ENCODE results near the gene ZC3H12D.

The ZC3H12D gene

GRCh38 chr6:149459761-149460160, 25.1 kb downstream of the ZC3H12D start:
- H3K9me3 ChIP-seq (replicated peaks; ENCODE audit: insufficient read depth, low read length): no peaks in the 10 kb centered on the region
- DNase-seq: no peak
- H3K4me1 ChIP-seq (ENCODE audit: low read length): no peaks in the 10 kb centered on the region
- no peak overlapping the region for H3K9ac ChIP-seq (ENCODE audit: low read length)
- TF ChIP-seq CTCF (IDR thresholded peaks at IDR 0.05; ENCODE audit: low read length) (no peak), EZH2 (optimal IDR thresholded peaks at IDR 0.05; ENCODE audit: low read depth, low read length) (no peak), EZH2phosphoT487 (IDR thresholded peaks at IDR 0.05; ENCODE audit: low read length) (no peak)
- no peaks in the 10 kb centered on the region for H3F3A ChIP-seq (ENCODE audit: insufficient read depth, low read length)
- no peaks in the 10 kb centered on the region for H3K27me3 ChIP-seq (replicated peaks; ENCODE audit: insufficient read depth, low read length)
- no peaks in the 10 kb centered on the region for H3K36me3 ChIP-seq (replicated peaks; ENCODE audit: insufficient read depth, low read length)
- H4K20me1 ChIP-seq (ENCODE audit: insufficient read depth, low read length): no peaks in the 10 kb centered on the region
- no peak overlapping the region for H3K4me3 ChIP-seq (ENCODE audit: low read length)
- H3K4me2 ChIP-seq (ENCODE audit: low read depth, low read length): no peak overlapping the region
- no peak overlapping the region for H3K27ac ChIP-seq (ENCODE audit: low read length)
- H3K9me2 ChIP-seq (replicated peaks; ENCODE audit: insufficient read depth, low read length): no peaks in the 10 kb centered on the region
- H3K79me2 ChIP-seq (ENCODE audit: low read length): no peaks in the 10 kb centered on the region
- no peak overlapping the region for H2AFZ ChIP-seq (ENCODE audit: low read length)

DNA sequence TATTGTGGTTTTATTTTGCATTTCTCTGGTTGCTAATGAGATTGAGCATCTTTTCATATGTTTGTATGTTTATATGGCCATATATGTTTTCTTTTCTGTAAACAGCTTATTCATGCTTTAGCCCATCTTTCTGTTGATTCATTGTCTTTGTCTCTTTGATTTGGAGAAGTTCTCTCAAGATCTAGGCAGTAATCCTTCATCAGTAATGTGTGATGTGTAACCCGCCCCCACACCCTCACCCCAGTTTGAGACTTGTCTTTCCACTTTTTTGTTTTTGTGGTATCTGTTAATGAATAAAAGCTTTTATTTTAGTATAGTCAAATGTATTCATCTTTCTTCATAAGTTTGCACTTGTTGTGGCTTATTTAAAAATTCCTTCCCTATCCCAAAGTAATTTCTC, 26.0 kb downstream of the ZC3H12D start:
- Histone ChIP-seq H3K27ac (ENCODE audit: low read length) (no peak overlapping the region), H3K9ac (ENCODE audit: low read length) (no peak overlapping the region), H3K4me2 (ENCODE audit: low read depth, low read length) (no peak overlapping the region), H3K79me2 (ENCODE audit: low read length) (no peaks in the 10 kb centered on the region), H3K27me3 (replicated peaks; ENCODE audit: insufficient read depth, low read length) (no peaks in the 10 kb centered on the region), H4K20me1 (ENCODE audit: insufficient read depth, low read length) (no peaks in the 10 kb centered on the region), H2AFZ (ENCODE audit: low read length) (no peak overlapping the region), H3F3A (ENCODE audit: insufficient read depth, low read length) (no peaks in the 10 kb centered on the region), H3K4me1 (ENCODE audit: low read length) (no peaks in the 10 kb centered on the region), H3K36me3 (replicated peaks; ENCODE audit: insufficient read depth, low read length) (no peaks in the 10 kb centered on the region), H3K9me3 (replicated peaks; ENCODE audit: insufficient read depth, low read length) (no peaks in the 10 kb centered on the region), H3K4me3 (ENCODE audit: low read length) (no peak overlapping the region), H3K9me2 (replicated peaks; ENCODE audit: insufficient read depth, low read length) (no peaks in the 10 kb centered on the region)
- TF ChIP-seq EZH2phosphoT487 (IDR thresholded peaks at IDR 0.05; ENCODE audit: low read length) (no peak), EZH2 (optimal IDR thresholded peaks at IDR 0.05; ENCODE audit: low read depth, low read length) (no peak), CTCF (IDR thresholded peaks at IDR 0.05; ENCODE audit: low read length) (no peak)
- no peak for DNase-seq

DNA sequence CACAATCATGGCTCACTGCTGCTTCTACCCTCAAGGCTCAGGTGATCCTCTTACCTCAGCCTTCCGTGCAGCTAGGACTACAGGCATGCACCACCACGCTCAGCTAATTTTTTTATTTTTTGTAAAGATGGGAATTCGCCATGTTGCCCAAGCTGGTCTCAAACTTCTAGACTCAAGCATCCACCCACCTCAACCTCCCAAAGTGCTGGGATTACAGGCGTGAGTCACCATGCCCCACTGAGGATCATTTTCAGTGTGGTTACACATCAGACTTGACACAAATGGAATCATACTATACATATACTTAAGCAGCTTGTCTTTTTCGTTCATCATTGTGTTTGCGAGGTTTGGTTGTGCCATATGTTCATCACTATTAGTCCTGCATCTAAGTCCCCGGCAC, 26.6 kb downstream of the ZC3H12D start:
- Histone ChIP-seq H3K9me3 (replicated peaks; ENCODE audit: insufficient read depth, low read length) (no peaks in the 10 kb centered on the region), H4K20me1 (ENCODE audit: insufficient read depth, low read length) (no peaks in the 10 kb centered on the region), H3K9me2 (replicated peaks; ENCODE audit: insufficient read depth, low read length) (no peaks in the 10 kb centered on the region), H3K4me3 (ENCODE audit: low read length) (no peak overlapping the region), H3K27me3 (replicated peaks; ENCODE audit: insufficient read depth, low read length) (no peaks in the 10 kb centered on the region), H3K79me2 (ENCODE audit: low read length) (no peaks in the 10 kb centered on the region), H3K4me1 (ENCODE audit: low read length) (no peaks in the 10 kb centered on the region), H3K4me2 (ENCODE audit: low read depth, low read length) (no peak overlapping the region), H2AFZ (ENCODE audit: low read length) (no peak overlapping the region), H3F3A (ENCODE audit: insufficient read depth, low read length) (no peaks in the 10 kb centered on the region), H3K36me3 (replicated peaks; ENCODE audit: insufficient read depth, low read length) (no peaks in the 10 kb centered on the region), H3K9ac (ENCODE audit: low read length) (no peak overlapping the region), H3K27ac (ENCODE audit: low read length) (no peak overlapping the region)
- DNase-seq: no peak
- TF ChIP-seq CTCF (IDR thresholded peaks at IDR 0.05; ENCODE audit: low read length) (no peak), EZH2 (optimal IDR thresholded peaks at IDR 0.05; ENCODE audit: low read depth, low read length) (no peak), EZH2phosphoT487 (IDR thresholded peaks at IDR 0.05; ENCODE audit: low read length) (no peak)

Measured in MM.1S (cell line).